CD4-positive, CD25-positive, alpha-beta regulatory T cell (primary cell): ENCODE data around the gene ZNF202. TPM values are rescaled to one million over a fixed set of nuclear protein-coding genes. Genes with fewer than 3 reads are reported as not detected.
"Not testable (repeated sequence)": the region's sequence is repeated elsewhere in the genome, so short reads cannot be mapped to it uniquely, and the experiment has no call there.

Experiments
- ATAC-seq, 2 donors: fragments of 150-1000 bp; cut with Tn5 transposase; one replicate each; pipeline ENCODE4 v1.10.0; 2021; ENCODE audit warnings: low read depth in 2 of 2, moderate number of reproducible peaks in 2 of 2, moderate library complexity in 1 of 2
- DNase-seq, 3 donors: peaks; one replicate each; pipeline versions ENCODE4 v3.0.0 to v3.0.0-alpha.2; 2012 to 2022; ENCODE audit warnings: mixed read lengths in 1 of 3
- H3K27ac ChIP-seq: one replicate; pipeline ENCODE4 v1.7.0; 2013; ENCODE audit warnings: mild to moderate bottlenecking, low read length; ENCODE audit not compliant: insufficient read depth, poor library complexity, severe bottlenecking
- H3K27me3 ChIP-seq: one replicate; pipeline ENCODE4 v1.7.0; 2013; ENCODE audit warnings: low read length; ENCODE audit not compliant: control insufficient read depth, insufficient read depth
- H3K36me3 ChIP-seq: one replicate; pipeline ENCODE4 v1.7.0; 2013; ENCODE audit warnings: mild to moderate bottlenecking, low read length, moderate library complexity; ENCODE audit not compliant: control insufficient read depth, insufficient read depth
- H3K4me1 ChIP-seq: 2 replicates; pipeline ENCODE4 v1.7.0; 2013; ENCODE audit warnings: mild to moderate bottlenecking, low read length; ENCODE audit not compliant: insufficient read depth, control insufficient read depth, poor library complexity, severe bottlenecking
- H3K4me3 ChIP-seq: one replicate; pipeline ENCODE4 v1.7.0; 2013; ENCODE audit warnings: low read depth, mild to moderate bottlenecking, low read length, moderate library complexity
- H3K9me3 ChIP-seq, 2 experiments: 1 replicate in 1 of 2; 2 replicates in 1 of 2; pipeline ENCODE4 v1.7.0; 2013; ENCODE audit warnings: low read length in 2 of 2, mild to moderate bottlenecking in 1 of 2, moderate library complexity in 1 of 2; ENCODE audit not compliant: control insufficient read depth in 2 of 2
- H3K27ac Mint-ChIP-seq, 3 donors: one replicate each; pipeline ENCODE4 v1.8.0; 2020 to 2022; ENCODE audit warnings: mild to moderate bottlenecking in 3 of 3, mixed read lengths in 3 of 3, moderate library complexity in 2 of 3
- H3K27me3 Mint-ChIP-seq: one replicate; pipeline ENCODE4 v1.8.0; 2022; ENCODE audit warnings: mild to moderate bottlenecking, mixed read lengths
- H3K36me3 Mint-ChIP-seq: one replicate; pipeline ENCODE4 v1.8.0; 2020; ENCODE audit warnings: mixed read lengths
- H3K4me1 Mint-ChIP-seq, 4 donors: one replicate each; pipeline ENCODE4 v1.8.0; 2020 to 2022; ENCODE audit warnings: mixed read lengths in 4 of 4, mild to moderate bottlenecking in 1 of 4
- H3K4me3 Mint-ChIP-seq, 4 donors: one replicate each; pipeline ENCODE4 v1.8.0; 2020 to 2022; ENCODE audit warnings: mild to moderate bottlenecking in 4 of 4, mixed read lengths in 4 of 4, moderate library complexity in 3 of 4
- H3K9me3 Mint-ChIP-seq, 7 donors: one replicate each; pipeline ENCODE4 v1.8.0; 2020 to 2022; ENCODE audit warnings: mixed read lengths in 7 of 7, mild to moderate bottlenecking in 3 of 7, moderate library complexity in 2 of 7
- polyA plus RNA-seq, 4 donors: library from polyadenylated mRNA; unstranded; fragments of 300-500 nt; fragmentation: Illumina TruSeq; gene quantifications; one replicate each; pipeline ENCODE4 v1.2.3, GENCODE V29; 2021
- total RNA-seq: library from RNA; stranded (reverse); gene quantifications from one replicate; pipeline ENCODE4 v1.2.3, GENCODE V29; 2022

The ZNF202 gene
- total and polyA plus RNA-seq, 5 donors from 2014 or later: 5.9 to 14.6 (median 7.7) TPM

DNA sequence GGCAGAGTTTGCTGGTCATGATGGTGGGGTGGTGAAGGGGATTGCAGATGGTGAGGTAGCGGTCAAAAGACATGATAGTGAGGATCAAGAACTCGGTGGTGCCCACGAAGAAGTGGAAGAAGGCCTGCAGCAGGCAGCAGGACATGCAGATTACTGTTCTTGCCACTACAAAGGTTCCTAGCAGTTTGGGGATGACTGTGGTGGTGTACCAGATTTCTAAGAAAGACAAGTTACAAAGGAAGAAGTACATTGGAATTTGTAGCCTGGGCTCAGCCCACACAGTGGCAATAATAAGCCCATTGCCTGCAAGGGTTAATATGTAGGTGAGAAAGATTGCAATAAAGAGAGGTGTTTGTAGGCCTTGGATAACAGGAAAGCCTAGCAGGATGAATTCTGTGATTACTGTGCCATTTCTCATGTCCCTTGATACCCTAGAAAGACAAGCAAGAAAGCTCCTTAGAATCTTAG is 12.7 kb upstream of the ZNF202 start, which contains the start of gene OR6X1:
Gene OR6X1 (minus strand): TSS at position 418 of the 468 bp plus-strand sequence. CDS start 0 bp downstream, at position 418.
- H3K9me3 ChIP-seq: no peaks in the 10 kb centered on the region
- H3K4me1 ChIP-seq: no peaks in the 10 kb centered on the region
- Mint-ChIP-seq H3K36me3 (no peaks in the 10 kb centered on the region), H3K4me1 (peaks cover 0 to 11% (median 5%) of the 10 kb centered on the region in 4 donors), H3K27me3 (peaks cover 23% of the 10 kb centered on the region), H3K27ac (peak within 1 kb of the TSS in 1 of 3 donors; percentile 27), H3K9me3 (peaks cover 0 to 3% (median 0%) of the 10 kb centered on the region in 7 donors), H3K4me3 (peak within 1 kb of the TSS in 1 of 4 donors; percentile 41)
- DNase-seq (peak in 1 of 3 donors; percentile 53), ATAC-seq (no peak)
- no peaks in the 10 kb centered on the region for H3K36me3 ChIP-seq
- peaks cover 10% of the 10 kb centered on the region for H3K27me3 ChIP-seq
- no peak within 1 kb of the TSS for H3K27ac ChIP-seq
- no peak within 1 kb of the TSS for H3K4me3 ChIP-seq

- no peak for DNase-seq
- no peak for ATAC-seq
- peaks cover 0 to 9% (median 0%) of the 10 kb centered on the region in 7 donors for H3K9me3 Mint-ChIP-seq
- H3K27me3 Mint-ChIP-seq: peaks cover 33% of the 10 kb centered on the region
- H3K4me1 ChIP-seq: no peaks in the 10 kb centered on the region
- no peak overlapping the region for H3K27ac ChIP-seq
- H3K4me1 Mint-ChIP-seq: peaks cover 0 to 11% (median 5%) of the 10 kb centered on the region in 4 donors
- no peaks in the 10 kb centered on the region for H3K9me3 ChIP-seq
- no peak overlapping the region for H3K4me3 ChIP-seq
- H3K27ac Mint-ChIP-seq: no peak overlapping the region
- H3K36me3 ChIP-seq: no peaks in the 10 kb centered on the region
- peaks cover 16% of the 10 kb centered on the region for H3K27me3 ChIP-seq
- no peak overlapping the region for H3K4me3 Mint-ChIP-seq
- no peaks in the 10 kb centered on the region for H3K36me3 Mint-ChIP-seq
Measured at GRCh38 chr11:123753110-123753509, 11.7 kb upstream of the ZNF202 start.

- Histone ChIP-seq H3K27ac (no peak overlapping the region), H3K4me1 (no peaks in the 10 kb centered on the region), H3K4me3 (no peak overlapping the region), H3K9me3 (no peaks in the 10 kb centered on the region), H3K27me3 (peaks cover 18% of the 10 kb centered on the region), H3K36me3 (no peaks in the 10 kb centered on the region)
- H3K4me1 Mint-ChIP-seq: peaks cover 0 to 11% (median 5%) of the 10 kb centered on the region in 4 donors
- no peak overlapping the region for H3K4me3 Mint-ChIP-seq
- ATAC-seq: no peak
- peaks cover 0 to 9% (median 2%) of the 10 kb centered on the region in 7 donors for H3K9me3 Mint-ChIP-seq
- H3K27me3 Mint-ChIP-seq: peaks cover 38% of the 10 kb centered on the region
- no peaks in the 10 kb centered on the region for H3K36me3 Mint-ChIP-seq
- H3K27ac Mint-ChIP-seq: no peak overlapping the region
- no peak for DNase-seq
Measured at GRCh38 chr11:123751781-123752180, 10.3 kb upstream of the ZNF202 start.

DNA sequence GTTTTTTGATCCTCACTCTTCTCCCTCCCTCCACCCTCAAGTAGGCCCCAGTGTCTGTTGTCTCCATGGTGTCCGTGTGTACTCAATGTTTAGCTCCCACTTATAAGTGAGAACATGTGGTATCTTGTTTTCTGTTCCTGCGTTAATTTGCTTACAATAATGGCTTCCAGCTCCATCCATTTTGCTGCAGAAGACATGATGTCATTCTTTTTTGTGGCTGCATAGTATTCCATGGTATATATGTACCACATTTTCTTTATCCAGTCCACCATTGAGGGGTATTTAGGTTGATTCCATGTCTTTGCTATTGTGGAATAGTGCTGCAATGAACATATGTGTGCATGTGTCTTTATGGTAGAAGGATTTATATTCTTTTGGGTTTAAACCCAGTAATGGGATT is 6.9 kb upstream of the ZNF202 start:
- not testable (repeated sequence) for H3K27ac Mint-ChIP-seq, H3K4me1 ChIP-seq, H3K36me3 Mint-ChIP-seq, H3K9me3 ChIP-seq, H3K4me1 Mint-ChIP-seq, DNase-seq, H3K27ac ChIP-seq, H3K9me3 Mint-ChIP-seq, ATAC-seq, H3K4me3 Mint-ChIP-seq, H3K36me3 ChIP-seq, H3K4me3 ChIP-seq
- peaks cover 18% of the 10 kb centered on the region for H3K27me3 ChIP-seq
- H3K27me3 Mint-ChIP-seq: peaks cover 47% of the 10 kb centered on the region

DNA sequence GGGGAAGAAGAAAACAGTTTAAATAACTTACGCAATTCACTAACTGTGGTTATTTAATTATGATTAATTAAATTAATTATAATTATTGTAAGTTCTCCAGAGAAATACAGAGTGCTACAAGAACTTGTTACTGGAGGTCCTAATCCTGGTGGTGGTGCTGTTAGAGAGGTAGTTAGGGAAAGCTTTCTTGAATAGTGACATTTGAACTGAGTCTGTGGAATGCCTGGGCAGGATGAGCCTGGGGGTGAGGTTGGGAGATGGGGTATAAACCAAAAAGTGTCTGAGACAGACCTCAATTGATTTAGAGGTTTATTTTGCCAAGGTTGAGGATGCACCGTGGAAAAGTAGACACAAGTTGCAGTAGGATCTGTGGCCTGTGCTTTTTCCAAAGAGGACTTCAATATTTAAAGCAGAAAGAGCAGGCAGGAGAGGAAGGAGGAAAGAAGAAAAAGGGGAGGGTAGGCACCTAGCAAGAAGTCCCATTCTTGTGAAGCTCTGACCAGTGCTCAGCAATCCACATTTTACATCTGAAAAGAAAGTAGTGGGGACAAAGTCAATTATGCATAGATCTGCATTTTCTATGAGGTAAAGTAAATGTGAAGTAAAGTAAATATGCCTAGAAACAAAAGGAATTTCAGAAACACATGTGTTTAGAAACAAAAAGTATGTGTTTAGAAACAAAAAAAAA is 4.4 kb upstream of the ZNF202 start:
- H3K27me3 ChIP-seq: peaks cover 11% of the 10 kb centered on the region

DNA sequence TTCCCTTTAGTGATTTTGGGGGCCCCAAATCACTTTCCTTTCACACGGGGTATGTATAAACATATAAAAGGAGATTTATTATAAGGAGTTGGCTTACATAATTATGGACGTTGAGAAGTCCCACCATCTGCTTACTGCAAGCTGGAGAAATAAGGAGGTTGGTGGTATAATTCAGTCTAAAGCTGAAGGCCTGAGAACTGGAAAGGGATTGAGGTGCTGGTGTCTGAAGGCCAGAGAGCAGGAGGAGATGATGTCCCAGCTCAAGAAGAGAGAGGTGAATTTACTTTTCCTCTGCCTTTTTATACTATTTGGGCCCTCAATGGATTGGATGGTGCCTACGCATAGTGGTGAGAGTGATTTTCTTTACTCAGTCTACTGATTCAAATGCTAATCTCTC is 1.3 kb upstream of the ZNF202 start:
- H3K36me3 Mint-ChIP-seq: peaks cover 12% of the 10 kb centered on the region
- Histone ChIP-seq H3K36me3 (peaks cover 2% of the 10 kb centered on the region), H3K9me3 (no peaks in the 10 kb centered on the region), H3K27ac (no peak overlapping the region), H3K4me1 (peaks cover 23% of the 10 kb centered on the region), H3K27me3 (peaks cover 1% of the 10 kb centered on the region), H3K4me3 (peak overlapping the region; percentile 95)
- peaks cover 11 to 48% (median 30%) of the 10 kb centered on the region in 4 donors for H3K4me1 Mint-ChIP-seq
- peak overlapping the region; percentile 8 to 95 (median 94) for H3K27ac Mint-ChIP-seq
- H3K9me3 Mint-ChIP-seq: peaks cover 0 to 7% (median 0%) of the 10 kb centered on the region in 7 donors
- ATAC-seq: no peak
- H3K27me3 Mint-ChIP-seq: peaks cover 16% of the 10 kb centered on the region
- peak overlapping the region; percentile 90 to 99 (median 98) for H3K4me3 Mint-ChIP-seq
- no peak for DNase-seq

More for the DNA sequence above, 4.4 kb upstream of the ZNF202 start:
- no peak overlapping the region for H3K27ac ChIP-seq
- DNase-seq (no peak), ATAC-seq (no peak)
- H3K4me3 Mint-ChIP-seq: no peak overlapping the region
- H3K9me3 ChIP-seq: no peaks in the 10 kb centered on the region
- H3K36me3 Mint-ChIP-seq: no peaks in the 10 kb centered on the region
- peaks cover 0 to 9% (median 3%) of the 10 kb centered on the region in 7 donors for H3K9me3 Mint-ChIP-seq
- H3K4me3 ChIP-seq: no peak overlapping the region
- H3K27me3 Mint-ChIP-seq: peaks cover 33% of the 10 kb centered on the region
- peaks cover under 1 to 17% (median 12%) of the 10 kb centered on the region in 4 donors for H3K4me1 Mint-ChIP-seq
- H3K4me1 ChIP-seq: peaks cover 9% of the 10 kb centered on the region
- H3K36me3 ChIP-seq: no peaks in the 10 kb centered on the region
- H3K27ac Mint-ChIP-seq: peak overlapping the region in 1 of 3 donors; percentile 13

GRCh38 chr11:123742031-123742723 is 717 bp upstream of the ZNF202 start:
- Mint-ChIP-seq H3K4me1 (peaks cover 11 to 54% (median 33%) of the 10 kb centered on the region in 4 donors), H3K4me3 (peak overlapping the region; percentile 90 to 99 (median 98)), H3K27ac (peak overlapping the region; percentile 88 to 95 (median 94)), H3K27me3 (peaks cover 10% of the 10 kb centered on the region), H3K36me3 (peaks cover 17% of the 10 kb centered on the region), H3K9me3 (peaks cover 0 to 6% (median 0%) of the 10 kb centered on the region in 7 donors)
- no peaks in the 10 kb centered on the region for H3K9me3 ChIP-seq
- H3K4me3 ChIP-seq: peak overlapping the region; percentile 95
- peaks cover 1% of the 10 kb centered on the region for H3K27me3 ChIP-seq
- DNase-seq (no peak), ATAC-seq (no peak)
- peak overlapping the region; percentile 78 for H3K27ac ChIP-seq
- H3K36me3 ChIP-seq: peaks cover 4% of the 10 kb centered on the region
- H3K4me1 ChIP-seq: peaks cover 23% of the 10 kb centered on the region
